Stimulated activated CD8-positive, alpha-beta memory T cell treated with anti-CD3 and anti-CD28 coated beads, Interleukin-12 subunit alpha, Interleukin-12 subunit beta, amount 100 ng/mL, for 24 hours (primary cell): Measurements from ENCODE around the gene PSME4.
"Not testable (repeated sequence)": the region's sequence is repeated elsewhere in the genome, so short reads cannot be mapped to it uniquely, and the experiment has no call there.

Experiments
- DNase-seq: peaks from one replicate; pipeline ENCODE4 v3.0.0-alpha.2; 2020; ENCODE audit errors: extremely low read depth

Gene PSME4

GRCh38 chr2:53840580-53840979, 130.2 kb downstream of the PSME4 start:
- no peak for DNase-seq

GRCh38 chr2:53829980-53830290, 140.9 kb downstream of the PSME4 start:
- DNase-seq: not testable (repeated sequence)

GRCh38 chr2:53829273-53829979, 141.4 kb downstream of the PSME4 start:
- no peak for DNase-seq

- DNase-seq: no peak
Observed at GRCh38 chr2:53828331-53828730, 142.5 kb downstream of the PSME4 start.

- DNase-seq: no peak
Observed at GRCh38 chr2:53827398-53828175, 143.2 kb downstream of the PSME4 start.

GRCh38 chr2:53826587-53827397, 144.0 kb downstream of the PSME4 start:
- no peak for DNase-seq

- no peak for DNase-seq
Observed at GRCh38 chr2:53826030-53826410, 144.8 kb downstream of the PSME4 start.

- not testable (repeated sequence) for DNase-seq
Observed at GRCh38 chr2:53823639-53824038, 147.2 kb downstream of the PSME4 start.

GRCh38 chr2:53821810-53822209, 149.0 kb downstream of the PSME4 start:
- no peak for DNase-seq

- no peak for DNase-seq
Observed at GRCh38 chr2:53820711-53821110, 150.1 kb downstream of the PSME4 start.

- DNase-seq: no peak
Observed at GRCh38 chr2:53820048-53820447, 150.7 kb downstream of the PSME4 start.

- DNase-seq: no peak
Observed at GRCh38 chr2:53819634-53820033, 151.2 kb downstream of the PSME4 start.

GRCh38 chr2:53818854-53819435, 151.8 kb downstream of the PSME4 start:
- DNase-seq: no peak
